Measurements from ENCODE around the gene THPO.

Gene THPO

GRCh38 chr3:184366619-184367289 lies 11.3 kb downstream of the THPO start:
- H3K27ac ChIP-seq (ENCODE audit: insufficient read depth in 1 of 2, low read depth in 1 of 2, low read length in 2 of 2, poor library complexity in 1 of 2, severe bottlenecking in 2 of 2) = no peak overlapping the region
- ChIA-PET POLR2A (no interaction called here), CTCF (interaction anchor here (1.2 to 15.3 kb wide), 4 partner anchors 12 to 175 kb away, joined by 4 to 368 read pairs (median 4); no protein-coding TSS in a partner anchor)
- peaks cover 6 to 39% (median 28%) of the 10 kb centered on the region in 4 experiments for H3K36me3 ChIP-seq (ENCODE audit: control insufficient read depth in 4 of 4, insufficient read depth in 4 of 4, low read length in 3 of 4)
- H3K9me3 ChIP-seq (ENCODE audit: control extremely low read depth in 1 of 5, control insufficient read depth in 4 of 5, insufficient read depth in 2 of 5, low read depth in 1 of 5, low read length in 4 of 5) = no peaks in the 10 kb centered on the region
- WGBS (ENCODE audit: insufficient coverage) = 94% methylated on average over 3 of the region's 5 CpGs
- H3K4me3 ChIP-seq (ENCODE audit: control insufficient read depth in 1 of 7, extremely low read depth in 1 of 7, insufficient read depth in 4 of 7, low read depth in 2 of 7, low read length in 6 of 7) = no peak overlapping the region
- no peak for DNase-seq
- H3K4me1 ChIP-seq (ENCODE audit: control extremely low read depth in 1 of 4, control insufficient read depth in 4 of 4, insufficient read depth in 4 of 4, low read length in 3 of 4) = peaks cover 0 to 33% (median 25%) of the 10 kb centered on the region in 4 experiments
- no peaks in the 10 kb centered on the region for H3K27me3 ChIP-seq (replicated peaks in 2 of 5; ENCODE audit: control insufficient read depth in 4 of 5, insufficient read depth in 5 of 5, low read length in 4 of 5)

- Histone ChIP-seq H3K27me3 (replicated peaks in 2 of 5; ENCODE audit: control insufficient read depth in 4 of 5, insufficient read depth in 5 of 5, low read length in 4 of 5) (peaks cover 0 to 3% (median 0%) of the 10 kb centered on the region in 5 experiments), H3K4me1 (ENCODE audit: control extremely low read depth in 1 of 4, control insufficient read depth in 4 of 4, insufficient read depth in 4 of 4, low read length in 3 of 4) (peaks cover 0 to 33% (median 31%) of the 10 kb centered on the region in 4 experiments), H3K4me3 (ENCODE audit: control insufficient read depth in 1 of 7, extremely low read depth in 1 of 7, insufficient read depth in 4 of 7, low read depth in 2 of 7, low read length in 6 of 7) (peak overlapping the region; percentile 54 to 92 (median 74)), H3K36me3 (ENCODE audit: control insufficient read depth in 4 of 4, insufficient read depth in 4 of 4, low read length in 3 of 4) (peaks cover 6 to 23% (median 15%) of the 10 kb centered on the region in 4 experiments), H3K9me3 (ENCODE audit: control extremely low read depth in 1 of 5, control insufficient read depth in 4 of 5, insufficient read depth in 2 of 5, low read depth in 1 of 5, low read length in 4 of 5) (no peaks in the 10 kb centered on the region), H3K27ac (ENCODE audit: insufficient read depth in 1 of 2, low read depth in 1 of 2, low read length in 2 of 2, poor library complexity in 1 of 2, severe bottlenecking in 2 of 2) (peak overlapping the region in 1 of 2 experiments; percentile 77)
- DNase-seq = peak; percentile 98
- WGBS (ENCODE audit: insufficient coverage) = 0% methylated on average over 58 of the region's 68 CpGs
- POLR2A ChIA-PET = interaction anchor here (0.6 kb wide), 1 partner anchor 47 kb away, joined by 3 read pairs; no protein-coding TSS in a partner anchor
- CTCF ChIA-PET = interaction anchor here (0.6 to 15.3 kb wide), 12 partner anchors 9 to 179 kb away, joined by 3 to 368 read pairs (median 4); no protein-coding TSS in a partner anchor
Observed at GRCh38 chr3:184362668-184363546, 15.1 kb downstream of the THPO start.

DNA sequence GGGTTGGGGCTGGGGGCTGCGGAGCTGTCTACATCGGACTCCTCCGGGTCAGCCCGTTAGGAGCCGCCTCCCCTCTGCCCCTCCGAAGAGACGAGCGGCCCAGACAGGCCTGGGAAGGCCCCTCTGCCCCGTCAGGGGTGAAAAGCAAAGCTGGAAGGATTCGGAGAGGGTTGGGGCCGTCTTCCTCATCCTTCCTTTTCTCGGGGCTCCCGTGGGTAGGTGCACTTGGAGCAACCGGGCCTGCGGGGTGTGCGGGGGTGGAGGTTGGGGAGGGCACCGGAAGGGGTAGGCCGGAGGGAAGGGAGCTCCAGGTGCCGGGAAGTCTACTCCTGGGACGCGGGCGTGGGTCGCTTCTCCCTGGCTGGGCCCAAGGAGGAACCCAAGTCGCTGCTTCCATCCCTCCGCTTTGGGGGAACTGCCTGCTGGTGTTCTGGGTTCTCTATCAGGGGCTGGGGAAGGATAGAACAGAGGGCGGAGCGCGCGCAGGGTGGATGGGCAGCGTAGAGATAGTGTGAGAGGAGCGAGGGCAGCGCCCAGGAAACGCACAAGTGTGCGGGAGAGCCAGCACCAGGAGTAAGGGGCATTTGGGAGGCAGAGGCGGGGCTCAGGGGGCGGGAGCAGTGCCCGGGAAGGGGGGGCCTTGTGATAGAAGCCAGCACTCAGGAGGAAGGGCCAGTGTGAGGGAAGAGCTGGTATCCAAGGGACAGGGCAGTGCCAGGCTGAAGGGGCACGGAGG lies 15.9 kb downstream of the THPO start:
- ChIA-PET CTCF (interaction anchor here (0.6 to 3.3 kb wide), 8 partner anchors 8 to 179 kb away, joined by 3 to 13 read pairs (median 4); no protein-coding TSS in a partner anchor), POLR2A (interaction anchor here (0.6 to 0.7 kb wide), 2 partner anchors 46 to 348 kb away, joined by 3 read pairs; no protein-coding TSS in a partner anchor)
- Histone ChIP-seq H3K27ac (ENCODE audit: insufficient read depth in 1 of 2, low read depth in 1 of 2, low read length in 2 of 2, poor library complexity in 1 of 2, severe bottlenecking in 2 of 2) (peak overlapping the region in 1 of 2 experiments; percentile 77), H3K36me3 (ENCODE audit: control insufficient read depth in 4 of 4, insufficient read depth in 4 of 4, low read length in 3 of 4) (peaks cover 4 to 18% (median 12%) of the 10 kb centered on the region in 4 experiments), H3K27me3 (replicated peaks in 2 of 5; ENCODE audit: control insufficient read depth in 4 of 5, insufficient read depth in 5 of 5, low read length in 4 of 5) (peaks cover 0 to 3% (median 0%) of the 10 kb centered on the region in 5 experiments), H3K4me1 (ENCODE audit: control extremely low read depth in 1 of 4, control insufficient read depth in 4 of 4, insufficient read depth in 4 of 4, low read length in 3 of 4) (peaks cover 0 to 33% (median 31%) of the 10 kb centered on the region in 4 experiments), H3K9me3 (ENCODE audit: control extremely low read depth in 1 of 5, control insufficient read depth in 4 of 5, insufficient read depth in 2 of 5, low read depth in 1 of 5, low read length in 4 of 5) (no peaks in the 10 kb centered on the region), H3K4me3 (ENCODE audit: control insufficient read depth in 1 of 7, extremely low read depth in 1 of 7, insufficient read depth in 4 of 7, low read depth in 2 of 7, low read length in 6 of 7) (peak overlapping the region; percentile 54 to 92 (median 74))
- 0% methylated on average over 34 of the region's 38 CpGs for WGBS (ENCODE audit: insufficient coverage)
- peak; percentile 24 to 66 (median 55) for DNase-seq

GRCh38 chr3:184361532-184361931 lies 16.5 kb downstream of the THPO start, which contains the start of the genes CLCN2 and POLR2H:
TSS of gene CLCN2 (minus strand) at chr3:184361605. CDS start at chr3:184361479, 126 bp downstream.
TSS of gene POLR2H (plus strand) at chr3:184361710. CDS start at chr3:184363493, 1,783 bp downstream.
- ChIA-PET CTCF (interaction anchor here (0.6 to 3.3 kb wide), 5 partner anchors 8 to 180 kb away, joined by 3 to 13 read pairs (median 9); no protein-coding TSS in a partner anchor), POLR2A (interaction anchor here (0.7 kb wide), 1 partner anchor 349 kb away, joined by 3 read pairs; no protein-coding TSS in a partner anchor)
- no peak for DNase-seq
- peaks cover 2 to 14% (median 8%) of the 10 kb centered on the region in 4 experiments for H3K36me3 ChIP-seq (ENCODE audit: control insufficient read depth in 4 of 4, insufficient read depth in 4 of 4, low read length in 3 of 4)
- H3K4me3 ChIP-seq (ENCODE audit: control insufficient read depth in 1 of 7, extremely low read depth in 1 of 7, insufficient read depth in 4 of 7, low read depth in 2 of 7, low read length in 6 of 7) = peak within 1 kb of the TSS; percentile 54 to 92 (median 74)
- H3K27ac ChIP-seq (ENCODE audit: insufficient read depth in 1 of 2, low read depth in 1 of 2, low read length in 2 of 2, poor library complexity in 1 of 2, severe bottlenecking in 2 of 2) = peak within 1 kb of the TSS in 1 of 2 experiments; percentile 77
- H3K4me1 ChIP-seq (ENCODE audit: control extremely low read depth in 1 of 4, control insufficient read depth in 4 of 4, insufficient read depth in 4 of 4, low read length in 3 of 4) = peaks cover 0 to 33% (median 31%) of the 10 kb centered on the region in 4 experiments
- peaks cover 0 to 3% (median 0%) of the 10 kb centered on the region in 5 experiments for H3K27me3 ChIP-seq (replicated peaks in 2 of 5; ENCODE audit: control insufficient read depth in 4 of 5, insufficient read depth in 5 of 5, low read length in 4 of 5)
- 0% methylated on average over 42 of the region's 56 CpGs for WGBS (ENCODE audit: insufficient coverage)
- no peaks in the 10 kb centered on the region for H3K9me3 ChIP-seq (ENCODE audit: control extremely low read depth in 1 of 5, control insufficient read depth in 4 of 5, insufficient read depth in 2 of 5, low read depth in 1 of 5, low read length in 4 of 5)

- ChIA-PET CTCF (interaction anchor here (0.5 to 3.3 kb wide), 5 partner anchors 9 to 342 kb away, joined by 3 to 13 read pairs (median 4); no protein-coding TSS in a partner anchor), POLR2A (interaction anchor here (0.7 kb wide), 1 partner anchor 349 kb away, joined by 3 read pairs; no protein-coding TSS in a partner anchor)
- Histone ChIP-seq H3K9me3 (ENCODE audit: control extremely low read depth in 1 of 5, control insufficient read depth in 4 of 5, insufficient read depth in 2 of 5, low read depth in 1 of 5, low read length in 4 of 5) (no peaks in the 10 kb centered on the region), H3K27me3 (replicated peaks in 2 of 5; ENCODE audit: control insufficient read depth in 4 of 5, insufficient read depth in 5 of 5, low read length in 4 of 5) (peaks cover 0 to 3% (median 0%) of the 10 kb centered on the region in 5 experiments), H3K27ac (ENCODE audit: insufficient read depth in 1 of 2, low read depth in 1 of 2, low read length in 2 of 2, poor library complexity in 1 of 2, severe bottlenecking in 2 of 2) (no peak overlapping the region), H3K4me1 (ENCODE audit: control extremely low read depth in 1 of 4, control insufficient read depth in 4 of 4, insufficient read depth in 4 of 4, low read length in 3 of 4) (peaks cover 0 to 33% (median 31%) of the 10 kb centered on the region in 4 experiments), H3K36me3 (ENCODE audit: control insufficient read depth in 4 of 4, insufficient read depth in 4 of 4, low read length in 3 of 4) (peaks cover 2 to 11% (median 7%) of the 10 kb centered on the region in 4 experiments), H3K4me3 (ENCODE audit: control insufficient read depth in 1 of 7, extremely low read depth in 1 of 7, insufficient read depth in 4 of 7, low read depth in 2 of 7, low read length in 6 of 7) (peak overlapping the region; percentile 54 to 92 (median 74))
- DNase-seq = no peak
- 13% methylated on average over 23 of the region's 24 CpGs for WGBS (ENCODE audit: insufficient coverage)
Observed at GRCh38 chr3:184360929-184361531, 17.0 kb downstream of the THPO start.

Data from common myeloid progenitor, CD34-positive (primary cell).